GM21381 (cell line): Measurements from ENCODE around the gene CD9.

ENCODE experiments used
- ATAC-seq: cut with Tn5 transposase; IDR thresholded peaks from one replicate; pipeline ENCODE4 v1.9.1; 2021; ENCODE audit warnings: mild to moderate bottlenecking, moderate library complexity; ENCODE audit not compliant: unreplicated experiment

CD9 gene

DNA sequence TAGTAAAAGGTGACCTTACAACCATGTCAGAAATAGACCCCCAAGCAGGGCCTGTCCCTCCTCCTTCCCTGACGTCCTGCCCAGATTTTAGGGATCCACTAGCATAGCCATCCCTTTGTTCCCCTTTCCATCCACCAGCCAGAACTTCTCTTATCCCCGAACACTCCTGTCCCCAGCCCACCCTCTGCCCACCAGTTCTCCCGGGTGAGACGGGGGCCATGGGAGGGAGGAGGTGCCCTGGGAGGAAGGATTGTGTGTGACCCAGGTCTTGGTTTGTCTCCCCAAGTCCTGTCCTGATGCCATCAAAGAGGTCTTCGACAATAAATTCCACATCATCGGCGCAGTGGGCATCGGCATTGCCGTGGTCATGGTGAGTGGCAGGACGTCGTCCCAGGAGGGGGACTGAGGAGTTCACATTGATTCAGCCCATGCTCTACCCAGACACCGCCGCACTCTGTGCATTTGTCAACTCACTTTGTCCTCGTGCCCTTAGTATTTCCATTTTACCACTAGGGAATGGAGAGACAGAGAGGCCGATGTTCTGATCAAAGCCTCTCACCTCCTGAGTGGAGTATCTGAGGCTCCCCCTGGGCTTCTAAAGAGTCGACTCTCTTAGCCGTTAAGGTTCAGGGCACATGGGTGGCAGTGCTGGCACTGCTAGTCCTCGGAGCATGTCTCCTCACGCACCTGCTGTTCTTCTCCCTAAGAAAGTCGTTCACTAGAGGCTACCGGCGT, 35.9 kb downstream of the CD9 start:
- no peak for ATAC-seq

DNA sequence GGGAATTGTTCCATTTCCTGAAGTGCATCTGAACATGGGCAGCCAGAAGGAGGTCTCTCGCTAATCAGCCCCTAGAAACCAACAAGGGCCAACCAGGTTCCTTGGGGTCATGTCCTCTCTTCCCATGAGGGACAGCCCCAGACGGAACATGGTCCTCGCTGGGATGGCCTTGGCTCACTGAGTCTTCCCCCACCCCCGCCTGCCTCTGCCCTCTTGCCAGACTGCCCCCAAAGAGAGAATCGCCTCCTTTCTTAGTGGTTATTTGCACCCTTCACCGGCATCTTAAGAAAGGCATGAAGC, 36.4 kb downstream of the CD9 start:
- no peak for ATAC-seq

DNA sequence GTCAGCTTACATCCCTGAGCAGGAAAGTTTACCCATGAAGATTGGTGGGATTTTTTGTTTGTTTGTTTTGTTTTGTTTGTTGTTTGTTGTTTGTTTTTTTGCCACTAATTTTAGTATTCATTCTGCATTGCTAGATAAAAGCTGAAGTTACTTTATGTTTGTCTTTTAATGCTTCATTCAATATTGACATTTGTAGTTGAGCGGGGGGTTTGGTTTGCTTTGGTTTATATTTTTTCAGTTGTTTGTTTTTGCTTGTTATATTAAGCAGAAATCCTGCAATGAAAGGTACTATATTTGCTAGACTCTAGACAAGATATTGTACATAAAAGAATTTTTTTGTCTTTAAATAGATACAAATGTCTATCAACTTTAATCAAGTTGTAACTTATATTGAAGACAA, 37.6 kb downstream of the CD9 start:
- ATAC-seq = no peak

DNA sequence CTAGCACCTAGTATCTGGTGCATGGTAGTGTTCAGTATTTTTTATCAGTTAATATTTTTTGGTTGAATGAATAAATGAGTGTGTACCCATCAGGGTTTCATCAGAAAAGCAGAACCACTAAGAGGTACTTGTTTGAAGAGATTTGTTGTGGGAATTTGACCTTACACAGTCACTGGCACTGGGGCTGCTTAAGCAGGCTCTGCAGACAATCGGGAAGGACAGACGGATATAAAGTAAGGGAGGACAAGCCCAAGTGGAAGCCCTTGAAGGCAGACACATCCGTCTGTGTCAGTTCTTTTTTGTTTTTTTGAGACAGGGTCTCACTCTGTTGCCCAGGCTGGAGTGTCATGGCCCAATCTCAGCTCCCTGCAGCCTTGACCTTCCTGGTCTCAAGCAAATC, 38.7 kb downstream of the CD9 start:
- no peak for ATAC-seq

DNA sequence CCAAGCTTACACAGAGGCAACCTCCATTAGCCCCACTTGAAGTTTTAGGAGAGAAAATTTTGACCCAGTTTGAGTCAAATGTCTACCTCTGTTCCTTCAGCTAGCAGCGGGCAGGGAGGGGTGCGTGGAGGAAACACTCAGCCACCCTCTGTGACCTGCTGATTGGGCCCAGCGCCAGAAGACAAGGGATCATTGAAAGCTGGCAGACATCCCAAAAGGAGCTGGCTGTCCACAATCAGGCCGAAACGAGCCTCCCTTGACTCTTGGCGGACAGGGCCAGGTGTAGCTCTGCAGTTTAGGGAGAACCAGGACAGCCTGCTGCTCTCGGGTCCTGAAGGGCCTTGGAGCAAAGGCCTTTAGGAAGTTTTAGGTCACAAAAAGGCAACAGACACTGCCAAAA, 41.3 kb downstream of the CD9 start:
- no peak for ATAC-seq

DNA sequence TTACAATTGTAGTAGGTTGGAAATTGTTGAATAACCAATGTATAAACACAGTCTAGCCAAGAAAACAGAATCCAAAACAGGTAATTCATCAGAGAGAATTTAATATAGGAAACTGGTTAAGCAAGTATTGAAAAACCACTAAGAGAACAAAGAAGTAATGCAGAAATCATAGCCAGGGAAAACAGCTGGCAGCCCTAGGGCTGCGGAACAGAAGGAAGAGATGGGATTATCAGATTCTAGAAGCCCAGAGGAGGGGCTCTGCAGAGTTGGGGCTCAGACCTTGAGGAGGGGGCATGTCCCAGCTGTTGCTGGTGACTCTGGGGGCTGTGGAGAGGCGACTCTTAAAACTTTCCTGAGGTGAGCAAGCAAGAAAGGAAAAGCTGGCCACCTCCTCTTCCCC, 49.4 kb downstream of the CD9 start:
- no peak for ATAC-seq

DNA sequence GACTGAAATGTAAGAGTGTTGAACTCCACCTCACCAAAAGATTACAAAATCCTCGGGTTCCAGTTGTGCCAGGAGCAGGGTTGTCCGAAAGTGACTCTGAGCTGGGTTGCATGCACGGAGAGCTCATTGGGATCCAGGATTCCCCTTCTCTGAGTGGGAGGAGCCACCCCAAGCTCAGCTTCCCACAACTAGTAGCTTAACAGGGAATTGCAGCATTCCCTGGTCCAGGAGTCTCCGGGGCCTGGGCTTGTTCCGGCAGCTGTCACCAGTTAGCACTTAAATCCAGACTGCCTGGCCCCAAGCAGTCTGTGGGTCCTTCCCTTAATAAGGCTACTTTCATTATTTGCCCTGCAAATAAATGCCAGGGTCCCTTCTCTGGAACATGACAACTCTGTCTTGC, 50.1 kb downstream of the CD9 start:
- ATAC-seq = no peak

DNA sequence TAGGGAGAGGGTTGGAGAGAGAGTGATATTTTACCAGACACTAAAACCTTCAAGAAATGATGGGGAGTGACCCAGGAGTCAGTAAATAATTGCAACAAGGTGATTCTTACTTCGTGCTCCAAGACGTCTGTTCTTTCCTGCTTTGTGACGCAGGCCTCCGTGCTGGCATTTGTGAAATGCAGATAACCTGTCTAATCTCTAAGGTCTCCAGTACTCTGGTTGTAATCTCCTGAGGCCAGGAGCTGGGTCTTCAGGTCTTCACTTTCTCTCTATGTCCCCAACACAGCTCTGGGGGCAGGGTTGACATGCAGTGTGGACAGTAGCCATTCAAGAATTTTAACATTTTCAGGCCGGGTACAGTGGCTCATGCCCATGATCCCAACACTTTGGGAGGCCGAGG, 53.1 kb downstream of the CD9 start:
- ATAC-seq = no peak

DNA sequence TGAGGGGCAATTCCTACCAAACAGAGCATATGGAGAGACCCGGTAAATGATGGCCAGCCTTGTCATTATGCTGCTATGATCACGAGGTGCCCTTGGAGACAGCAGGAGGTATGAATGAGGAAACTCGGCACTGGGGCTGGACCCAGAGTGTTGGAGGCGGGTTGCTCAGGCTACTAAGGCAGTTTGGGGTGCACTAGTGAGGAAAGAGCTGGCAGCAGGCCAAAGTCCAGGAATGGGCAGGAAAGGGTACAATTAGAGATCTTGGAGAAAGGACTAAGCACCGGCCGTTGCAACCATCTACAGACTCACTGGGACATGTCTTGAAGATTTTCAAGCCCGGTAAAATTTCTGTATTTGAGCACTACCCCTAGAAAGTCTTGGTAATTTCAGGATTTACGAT, 54.3 kb downstream of the CD9 start:
- no peak for ATAC-seq

DNA sequence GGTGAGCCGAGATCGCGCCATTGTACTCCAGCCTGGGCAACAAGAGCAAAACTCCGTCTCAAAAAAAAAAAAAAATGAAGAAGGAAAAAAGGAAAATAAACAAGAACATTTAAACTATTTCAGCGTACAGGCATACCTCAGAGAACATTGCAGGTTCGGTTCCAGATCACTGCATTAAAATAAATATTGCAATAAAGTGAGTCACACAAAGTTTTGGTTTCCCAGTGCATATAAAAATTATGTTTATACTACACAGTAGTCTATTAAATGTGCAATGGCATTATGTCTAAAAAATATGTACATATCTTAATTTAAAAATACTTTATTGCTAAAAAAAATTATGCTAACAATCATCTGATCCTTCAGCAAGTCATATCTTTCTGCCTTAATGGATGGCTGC, 56.8 kb downstream of the CD9 start:
- ATAC-seq = no peak

DNA sequence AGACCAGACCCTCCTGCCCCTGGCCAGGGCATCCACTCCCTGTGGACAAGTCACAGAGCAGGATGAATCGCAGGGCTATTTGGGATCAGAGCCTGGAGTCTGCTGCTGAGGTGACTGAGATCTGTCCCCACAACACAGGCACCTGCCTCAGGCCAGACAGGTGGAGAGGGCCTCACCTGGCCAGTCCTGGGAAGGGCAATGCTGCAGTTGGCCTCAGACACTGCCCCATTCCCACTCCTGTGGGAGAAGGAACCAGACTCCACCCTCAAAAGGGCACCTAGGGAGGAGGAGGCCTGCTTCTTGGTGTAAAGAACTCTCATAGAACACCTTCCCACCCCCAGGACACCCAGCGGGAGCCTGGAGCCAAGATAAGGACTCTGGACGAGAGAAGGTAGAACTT, 62.0 kb downstream of the CD9 start:
- no peak for ATAC-seq

DNA sequence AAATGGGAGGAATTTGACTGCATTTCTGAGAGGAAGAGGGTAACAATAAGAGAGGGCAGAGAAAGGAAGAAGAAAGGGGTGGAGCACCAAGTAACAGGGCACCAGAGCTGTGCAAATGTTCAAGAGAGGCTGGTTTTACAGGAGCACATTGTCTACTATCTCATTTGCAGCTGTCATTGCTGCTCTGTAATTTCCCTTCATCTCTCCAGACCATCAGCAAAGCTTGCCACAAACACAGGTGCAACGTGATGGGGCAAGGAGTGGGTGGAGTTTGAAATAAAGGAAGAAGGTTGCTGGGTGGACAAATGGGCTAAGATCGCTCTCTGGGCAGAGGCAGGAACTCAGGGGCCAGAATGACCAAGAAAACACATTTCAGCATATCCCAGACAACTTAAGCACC, 62.4 kb downstream of the CD9 start:
- ATAC-seq = no peak

DNA sequence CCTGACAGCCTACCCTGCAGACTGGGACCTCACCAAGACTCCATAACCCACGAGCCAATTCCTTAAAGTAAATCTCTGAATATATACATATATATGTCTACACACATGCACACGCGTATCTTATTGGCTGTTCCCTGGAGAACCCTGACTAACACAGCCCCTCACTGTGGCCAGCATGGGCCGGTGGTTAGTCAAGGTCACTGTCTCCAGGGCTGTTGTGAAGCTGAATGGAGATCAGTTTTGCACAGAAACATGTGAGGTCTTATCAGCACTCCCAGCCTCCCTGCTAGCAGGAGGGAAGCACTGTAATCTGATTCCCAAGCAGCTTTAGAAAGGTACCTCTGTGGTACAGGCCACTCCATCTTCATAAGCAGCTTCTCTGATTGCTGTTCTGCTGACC, 63.7 kb downstream of the CD9 start:
- ATAC-seq = no peak

DNA sequence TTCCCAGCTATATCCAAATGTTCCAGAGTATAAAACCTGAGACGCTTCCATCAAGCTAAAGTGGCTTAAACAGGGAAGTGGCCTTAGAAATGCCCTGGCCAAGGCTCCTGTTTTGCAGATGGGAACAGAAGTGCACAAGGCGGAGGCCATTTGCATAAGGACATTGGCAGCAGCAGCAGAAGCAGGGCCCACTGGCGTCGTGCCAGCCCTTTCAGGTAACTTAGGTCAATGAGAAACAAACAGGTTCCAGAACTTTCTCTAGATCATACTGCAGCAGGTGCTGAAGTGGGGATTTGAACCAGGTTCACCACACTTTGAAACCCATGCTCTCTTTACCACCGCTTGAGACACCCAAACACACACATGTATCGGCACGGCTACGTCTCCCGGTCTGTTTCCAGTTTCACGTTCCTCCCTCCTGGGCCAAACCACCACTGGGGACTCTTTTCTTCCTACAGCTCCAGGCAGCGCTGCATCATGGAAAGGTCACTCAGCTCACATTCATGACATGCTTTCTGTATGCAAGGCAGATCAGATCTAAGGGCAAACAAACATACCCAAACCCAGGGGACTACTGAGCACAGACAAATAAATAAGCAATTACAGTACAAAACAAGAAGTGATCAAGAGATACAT, 64.3 kb downstream of the CD9 start:
- no peak for ATAC-seq

DNA sequence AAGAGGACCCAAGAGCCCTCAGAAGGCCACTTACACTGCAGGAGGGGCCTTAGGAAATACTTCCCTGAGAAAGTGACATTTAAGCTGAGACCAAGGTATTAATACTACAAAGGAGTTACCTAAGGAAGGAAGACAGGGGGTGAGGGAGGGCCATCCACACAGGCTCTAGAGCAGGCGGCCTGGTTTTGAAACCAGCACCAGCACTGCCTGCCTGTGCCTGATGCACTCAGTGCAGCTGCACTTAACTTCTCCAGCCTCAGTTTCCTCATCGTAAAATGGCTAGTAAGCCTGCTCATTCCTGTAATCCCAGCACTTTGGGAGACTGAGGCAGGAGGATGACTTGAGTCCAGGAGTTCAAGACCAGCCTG, 64.8 kb downstream of the CD9 start:
- no peak for ATAC-seq

DNA sequence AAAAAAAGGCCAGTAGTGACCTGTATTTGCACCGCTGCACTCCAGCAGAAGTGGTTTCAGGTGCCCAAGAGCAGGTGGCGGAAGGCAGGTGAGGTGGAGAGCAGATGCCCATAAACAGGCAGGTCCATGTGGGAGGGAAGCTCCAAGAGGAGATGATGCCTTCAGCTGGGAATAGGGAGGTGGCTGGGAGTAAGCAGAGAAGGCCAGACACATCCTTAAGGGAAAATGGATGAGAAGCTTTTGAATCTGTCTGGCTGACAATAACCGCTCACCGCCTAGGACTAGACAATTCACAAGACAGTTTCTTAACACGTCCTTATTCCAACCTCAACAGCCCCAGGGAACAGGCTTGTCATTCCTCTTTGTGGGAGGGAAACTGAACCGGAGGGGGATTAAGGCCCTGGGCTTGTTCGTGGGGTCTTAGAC, 66.4 kb downstream of the CD9 start:
- no peak for ATAC-seq

DNA sequence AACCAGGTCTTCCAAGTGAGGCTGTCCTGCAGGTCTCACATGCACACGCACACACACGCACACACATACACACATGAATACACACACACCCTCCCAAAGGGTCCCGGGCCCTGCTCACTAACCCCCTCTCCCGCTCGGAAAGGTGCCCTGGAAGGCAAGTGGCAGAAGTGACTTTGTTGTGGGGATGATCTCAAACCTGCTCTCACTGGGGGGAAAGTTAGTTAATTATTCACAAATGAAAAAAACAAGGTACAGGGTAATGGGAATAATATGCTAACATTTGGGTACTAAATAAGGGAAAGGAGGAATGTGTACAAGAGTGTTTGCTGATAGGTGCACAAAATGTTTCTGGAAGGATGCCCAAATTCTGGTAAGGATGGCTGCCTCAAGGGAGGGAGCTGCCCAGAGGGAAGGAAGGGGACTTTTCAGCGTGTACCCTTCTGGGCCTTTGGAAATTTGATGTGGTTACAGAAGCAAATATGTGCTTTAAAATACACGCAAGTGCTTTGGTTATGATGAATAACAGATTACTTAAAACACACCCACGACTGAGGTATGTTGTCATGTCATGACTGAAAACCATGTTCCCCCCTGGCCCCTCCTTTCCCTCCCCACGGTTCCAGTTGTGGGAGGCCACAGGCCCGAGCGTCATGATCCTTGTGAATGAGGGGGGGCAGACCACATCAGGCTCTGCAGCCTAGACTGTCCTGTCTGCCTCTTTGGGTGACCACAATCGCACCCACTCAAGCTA, 66.9 kb downstream of the CD9 start:
- no peak for ATAC-seq

DNA sequence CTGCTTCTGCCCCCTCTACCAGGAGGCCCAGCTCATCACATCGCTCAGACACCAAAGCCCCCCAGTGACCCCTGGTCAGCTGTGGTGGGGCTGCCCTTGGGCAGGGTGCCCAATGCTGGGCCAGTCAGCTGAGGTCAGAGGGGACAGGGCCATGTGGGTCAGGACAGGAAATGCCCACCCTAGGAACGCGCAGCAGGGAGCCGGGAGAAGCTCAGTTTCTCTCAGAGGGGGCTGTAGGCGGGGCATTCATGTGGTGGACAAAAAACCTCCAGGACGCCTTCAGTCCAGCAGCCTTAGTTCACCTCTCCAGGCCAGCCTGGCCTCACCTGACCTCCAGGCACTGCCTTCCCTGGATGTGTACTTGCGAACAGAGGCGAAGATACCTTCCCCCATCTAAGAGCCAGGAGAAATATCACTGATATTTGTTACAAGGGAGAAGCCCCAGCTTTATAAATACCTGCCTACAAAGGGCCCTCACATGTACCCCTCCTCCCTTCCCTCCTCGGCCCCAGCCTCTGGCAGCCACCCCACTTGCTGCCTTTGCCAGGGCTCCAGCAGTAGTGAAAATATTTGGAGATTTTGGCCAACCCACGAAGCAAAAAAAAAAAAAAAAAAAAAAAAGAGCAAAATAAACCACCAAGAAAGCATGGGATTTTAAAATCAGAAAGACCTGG, 68.4 kb downstream of the CD9 start:
- ATAC-seq = no peak

DNA sequence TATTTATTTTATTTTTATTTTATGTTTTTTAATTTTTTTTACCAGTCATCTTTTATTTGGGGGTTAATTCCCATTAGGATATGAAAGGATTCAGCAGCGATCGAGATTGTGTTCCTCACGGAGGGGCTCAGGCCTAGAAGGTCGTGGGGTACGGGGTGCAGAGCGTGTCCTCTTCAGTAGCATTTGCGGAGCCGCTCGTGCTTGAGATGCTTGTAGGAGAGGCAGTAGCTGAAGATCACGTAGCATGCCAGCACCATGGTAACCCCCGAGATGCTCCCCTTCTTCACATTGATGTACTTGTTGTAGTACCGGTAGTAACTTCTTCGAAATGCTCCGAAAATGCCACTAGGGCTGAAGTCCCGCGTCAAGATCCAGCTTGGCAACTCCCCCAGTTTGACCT, 69.8 kb downstream of the CD9 start:
- no peak for ATAC-seq

DNA sequence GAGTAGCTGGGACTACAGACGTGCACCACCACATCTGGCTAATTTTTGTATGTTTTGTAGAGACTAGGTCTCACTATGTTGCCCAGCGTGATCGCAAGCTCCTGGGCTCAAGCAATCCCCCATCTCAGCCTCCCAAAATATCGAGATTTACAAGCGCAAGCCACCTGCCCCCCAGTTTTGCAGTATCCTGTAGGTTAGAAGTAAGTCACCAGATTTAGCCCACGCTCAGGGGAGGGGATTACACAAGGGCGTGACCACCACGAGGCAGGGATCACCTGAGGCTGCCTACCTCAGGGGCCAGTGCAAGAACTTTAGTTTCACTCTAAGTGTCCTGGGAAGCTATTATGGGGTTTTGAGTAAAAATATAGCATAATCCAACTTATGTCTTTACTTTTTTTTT, 71.1 kb downstream of the CD9 start:
- ATAC-seq = no peak

DNA sequence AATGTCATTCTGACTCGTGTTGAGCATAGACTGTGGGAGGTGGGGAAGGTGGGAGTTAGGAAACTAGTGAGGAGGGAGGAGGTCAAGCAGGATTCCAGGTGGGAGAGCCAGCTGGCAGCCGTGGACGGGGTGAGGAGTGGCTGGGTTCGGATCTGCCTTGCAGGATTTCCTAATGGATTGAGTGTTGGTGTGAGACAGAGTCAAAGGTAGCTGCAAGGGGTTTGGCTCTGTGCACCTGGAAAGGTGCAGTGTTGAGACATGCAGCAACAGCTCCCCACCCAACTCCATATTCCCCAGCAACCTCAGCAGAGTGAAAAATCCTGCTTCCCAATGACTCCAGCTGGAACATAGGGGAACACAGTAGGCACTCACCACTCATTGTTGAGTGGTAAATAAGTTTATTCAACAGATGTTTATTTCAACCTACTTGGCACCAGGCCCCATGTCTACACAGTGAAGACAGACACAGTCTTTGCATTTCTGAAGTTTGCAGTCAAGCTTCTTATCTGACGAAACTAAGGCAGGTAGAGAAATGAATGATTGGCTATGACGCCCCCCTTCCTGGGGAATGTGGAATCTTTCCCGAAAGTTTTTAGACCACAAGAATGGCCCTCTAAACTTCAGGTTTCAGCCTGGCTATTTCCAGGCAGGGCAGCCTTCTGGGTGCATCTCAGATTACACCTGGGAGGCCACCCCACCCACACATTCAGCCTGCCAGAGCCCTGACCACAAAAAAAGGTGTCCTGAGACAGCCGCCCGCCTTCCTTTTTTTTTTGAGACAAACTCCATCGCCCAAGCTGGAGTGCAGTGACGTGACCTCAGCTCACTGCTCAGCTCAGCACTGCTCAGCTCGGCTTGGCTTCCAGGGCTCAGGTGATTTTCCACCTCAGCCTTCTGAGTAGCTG, 72.4 kb downstream of the CD9 start:
- ATAC-seq = no peak
